HepG2 (cell line): ENCODE measurements around the gene SMIM1. TPM values are rescaled to one million over a fixed set of nuclear protein-coding genes. Genes with fewer than 3 reads are reported as not detected.

Experiments
- AHDC1 ChIP-seq: sonication (generic); formaldehyde crosslinking; IDR thresholded peaks from 2 replicates; pipeline ENCODE4 v1.5.1; 2020; ENCODE audit warnings: mild to moderate bottlenecking, missing genetic modification reagents, borderline replicate concordance
- CEBPB ChIP-seq: IDR thresholded peaks from 2 replicates; pipeline ENCODE4 v1.6.1; 2011; ENCODE audit warnings: low read depth, low read length, improper control_type of control experiment, borderline replicate concordance
- CHD4 ChIP-seq: fragments of 200-600 bp; sonication (generic); IDR thresholded peaks from 2 replicates; pipeline ENCODE4 v1.7.0; 2017; ENCODE audit warnings: mild to moderate bottlenecking, low read length, borderline replicate concordance
- ELF3 ChIP-seq: IDR thresholded peaks from 2 replicates; pipeline ENCODE4 v1.6.1; 2016; ENCODE audit warnings: missing genetic modification reagents, missing compliant biosample characterization
- FLYWCH1 ChIP-seq: sonication (generic); formaldehyde crosslinking; IDR thresholded peaks from 2 replicates; pipeline ENCODE4 v1.8.1; 2023; ENCODE audit warnings: mild to moderate bottlenecking, missing genetic modification reagents
- JDP2 ChIP-seq: sonication (generic); formaldehyde crosslinking; IDR thresholded peaks from 2 replicates; pipeline ENCODE4 v1.8.1; 2022; ENCODE audit warnings: missing genetic modification reagents, borderline replicate concordance
- MYPOP ChIP-seq: sonication (generic); formaldehyde crosslinking; IDR thresholded peaks from 2 replicates; pipeline ENCODE4 v1.8.1; 2023; ENCODE audit warnings: mild to moderate bottlenecking, moderate library complexity, missing genetic modification reagents
- NFYB ChIP-seq: sonication (generic); formaldehyde crosslinking; IDR thresholded peaks from 2 replicates; pipeline ENCODE4 v1.4.0; 2020; ENCODE audit warnings: missing genetic modification reagents
- NR1H2 ChIP-seq: sonication (generic); formaldehyde crosslinking; IDR thresholded peaks from 2 replicates; pipeline ENCODE4 v1.8.1; 2022; ENCODE audit warnings: low read depth, missing genetic modification reagents, borderline replicate concordance
- NR2F1 ChIP-seq, 2 experiments: fragments of 450-650 bp in 1 of 2; formaldehyde crosslinking in 1 of 2; IDR thresholded peaks; 2 replicates each; pipeline versions ENCODE4 v1.5.0 to v1.6.1; 2016 to 2020; ENCODE audit warnings: mild to moderate bottlenecking in 1 of 2, missing compliant biosample characterization in 1 of 2, missing genetic modification reagents in 1 of 2, moderate library complexity in 1 of 2
- RFXANK ChIP-seq: IDR thresholded peaks from 2 replicates; pipeline ENCODE4 v1.6.1; 2016
- SMARCE1 ChIP-seq: fragments of 450-650 bp; IDR thresholded peaks from 2 replicates; pipeline ENCODE4 v1.6.1; 2017; ENCODE audit warnings: borderline replicate concordance
- YY1 ChIP-seq: IDR thresholded peaks from 2 replicates; pipeline ENCODE4 v1.6.1; 2011; ENCODE audit warnings: low read length, low read depth, moderate library complexity, mild to moderate bottlenecking; ENCODE audit not compliant: insufficient read depth, insufficient replicate concordance
- ZEB1 ChIP-seq: IDR thresholded peaks from 2 replicates; pipeline ENCODE4 v1.6.1; 2012; ENCODE audit warnings: mild to moderate bottlenecking, low read depth, inconsistent platforms; ENCODE audit not compliant: insufficient replicate concordance
- ZNF7 ChIP-seq: IDR thresholded peaks from 2 replicates; pipeline ENCODE4 v1.6.1; 2016; ENCODE audit warnings: missing biosample characterization, missing genetic modification reagents
- ZNF703 ChIP-seq: sonication (generic); formaldehyde crosslinking; IDR thresholded peaks from 2 replicates; pipeline ENCODE4 v1.5.1; 2020; ENCODE audit warnings: missing genetic modification reagents, mild to moderate bottlenecking, moderate library complexity, borderline replicate concordance
- polyA plus RNA-seq, 8 experiments: library from polyadenylated mRNA; depleted of rRNA in 3 of 8; stranded (reverse) in 7 of 8; unstranded in 1 of 8; fragments of >200 nt; fragmentation: Illumina TruSeq in 4 of 8; extraction: Trizol in 4 of 8; gene quantifications; 2 replicates each; pipeline versions ENCODE4 v1.2.1 to v1.2.3, GENCODE V29; 2011 to 2016; ENCODE audit warnings: low read depth in 4 of 8, missing spikeins in 1 of 8, mixed read lengths in 1 of 8; ENCODE audit not compliant: insufficient read depth in 1 of 8
- total RNA-seq, 5 experiments: library from RNA; depleted of rRNA; stranded (reverse); fragments of >200 nt; fragmentation: Illumina TruSeq; extraction: Trizol; gene quantifications; 2 replicates each; pipeline ENCODE4 v1.2.3, GENCODE V29; 2016; ENCODE audit warnings: low read depth in 1 of 5
- TF ChIP-seq, protein P1 (sequence below): sonication (generic); formaldehyde crosslinking; IDR thresholded peaks from 2 replicates; pipeline ENCODE4 v1.4.0; 2020; ENCODE audit warnings: low read depth, missing genetic modification reagents
- TF ChIP-seq, protein P2 (sequence below): fragments of 450-650 bp; IDR thresholded peaks from 2 replicates; pipeline ENCODE4 v1.6.1; 2016

SMIM1 gene
- total and polyA plus RNA-seq, 2 of the 13 experiments (the other 11 are each of a cell fraction or from before 2014, with no cell fraction given): 12.4 to 56.3 TPM

GRCh38 chr1:3772027-3772714, 378 bp upstream of the SMIM1 start (continued):
- TF ChIP-seq, protein P1, sequence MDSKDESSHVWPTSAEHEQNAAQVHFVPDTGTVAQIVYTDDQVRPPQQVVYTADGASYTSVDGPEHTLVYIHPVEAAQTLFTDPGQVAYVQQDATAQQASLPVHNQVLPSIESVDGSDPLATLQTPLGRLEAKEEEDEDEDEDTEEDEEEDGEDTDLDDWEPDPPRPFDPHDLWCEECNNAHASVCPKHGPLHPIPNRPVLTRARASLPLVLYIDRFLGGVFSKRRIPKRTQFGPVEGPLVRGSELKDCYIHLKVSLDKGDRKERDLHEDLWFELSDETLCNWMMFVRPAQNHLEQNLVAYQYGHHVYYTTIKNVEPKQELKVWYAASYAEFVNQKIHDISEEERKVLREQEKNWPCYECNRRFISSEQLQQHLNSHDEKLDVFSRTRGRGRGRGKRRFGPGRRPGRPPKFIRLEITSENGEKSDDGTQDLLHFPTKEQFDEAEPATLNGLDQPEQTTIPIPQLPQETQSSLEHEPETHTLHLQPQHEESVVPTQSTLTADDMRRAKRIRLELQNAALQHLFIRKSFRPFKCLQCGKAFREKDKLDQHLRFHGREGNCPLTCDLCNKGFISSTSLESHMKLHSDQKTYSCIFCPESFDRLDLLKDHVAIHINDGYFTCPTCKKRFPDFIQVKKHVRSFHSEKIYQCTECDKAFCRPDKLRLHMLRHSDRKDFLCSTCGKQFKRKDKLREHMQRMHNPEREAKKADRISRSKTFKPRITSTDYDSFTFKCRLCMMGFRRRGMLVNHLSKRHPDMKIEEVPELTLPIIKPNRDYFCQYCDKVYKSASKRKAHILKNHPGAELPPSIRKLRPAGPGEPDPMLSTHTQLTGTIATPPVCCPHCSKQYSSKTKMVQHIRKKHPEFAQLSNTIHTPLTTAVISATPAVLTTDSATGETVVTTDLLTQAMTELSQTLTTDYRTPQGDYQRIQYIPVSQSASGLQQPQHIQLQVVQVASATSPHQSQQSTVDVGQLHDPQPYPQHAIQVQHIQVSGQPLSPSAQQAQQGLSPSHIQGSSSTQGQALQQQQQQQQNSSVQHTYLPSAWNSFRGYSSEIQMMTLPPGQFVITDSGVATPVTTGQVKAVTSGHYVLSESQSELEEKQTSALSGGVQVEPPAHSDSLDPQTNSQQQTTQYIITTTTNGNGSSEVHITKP: no peak
- no peak for TF ChIP-seq AHDC1 (CRISPR knock-in tag)
- TF ChIP-seq, protein P2, sequence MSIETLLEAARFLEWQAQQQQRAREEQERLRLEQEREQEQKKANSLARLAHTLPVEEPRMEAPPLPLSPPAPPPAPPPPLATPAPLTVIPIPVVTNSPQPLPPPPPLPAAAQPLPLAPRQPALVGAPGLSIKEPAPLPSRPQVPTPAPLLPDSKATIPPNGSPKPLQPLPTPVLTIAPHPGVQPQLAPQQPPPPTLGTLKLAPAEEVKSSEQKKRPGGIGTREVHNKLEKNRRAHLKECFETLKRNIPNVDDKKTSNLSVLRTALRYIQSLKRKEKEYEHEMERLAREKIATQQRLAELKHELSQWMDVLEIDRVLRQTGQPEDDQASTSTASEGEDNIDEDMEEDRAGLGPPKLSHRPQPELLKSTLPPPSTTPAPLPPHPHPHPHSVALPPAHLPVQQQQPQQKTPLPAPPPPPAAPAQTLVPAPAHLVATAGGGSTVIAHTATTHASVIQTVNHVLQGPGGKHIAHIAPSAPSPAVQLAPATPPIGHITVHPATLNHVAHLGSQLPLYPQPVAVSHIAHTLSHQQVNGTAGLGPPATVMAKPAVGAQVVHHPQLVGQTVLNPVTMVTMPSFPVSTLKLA: 0 out of 2 replicates have a peak, but pooled peaks have one; percentile 19
- no peak for TF ChIP-seq CHD4
- no peak for TF ChIP-seq YY1
- TF ChIP-seq NR2F1 (CRISPR knock-in tag; IDR thresholded peaks at IDR 0.05): no peak
- no peak for TF ChIP-seq FLYWCH1 (CRISPR knock-in tag)
- no peak for TF ChIP-seq NR1H2
- no peak for TF ChIP-seq ZNF703
- no peak for TF ChIP-seq NFYB
- TF ChIP-seq ZNF7: no peak
- TF ChIP-seq CEBPB: no peak
- TF ChIP-seq ZEB1: no peak
- no peak for TF ChIP-seq ELF3
- TF ChIP-seq RFXANK (CRISPR knock-in tag): no peak
- no peak for TF ChIP-seq MYPOP (CRISPR knock-in tag)
- TF ChIP-seq JDP2: no peak
- no peak for TF ChIP-seq SMARCE1
